DMS53 (cell line): Measurements from ENCODE around the gene FGFR4.

Source experiments
- DNase-seq: peaks from one replicate; lab custom pipeline; 2025; lab: John Stamatoyannopoulos, UW

Gene FGFR4

DNA sequence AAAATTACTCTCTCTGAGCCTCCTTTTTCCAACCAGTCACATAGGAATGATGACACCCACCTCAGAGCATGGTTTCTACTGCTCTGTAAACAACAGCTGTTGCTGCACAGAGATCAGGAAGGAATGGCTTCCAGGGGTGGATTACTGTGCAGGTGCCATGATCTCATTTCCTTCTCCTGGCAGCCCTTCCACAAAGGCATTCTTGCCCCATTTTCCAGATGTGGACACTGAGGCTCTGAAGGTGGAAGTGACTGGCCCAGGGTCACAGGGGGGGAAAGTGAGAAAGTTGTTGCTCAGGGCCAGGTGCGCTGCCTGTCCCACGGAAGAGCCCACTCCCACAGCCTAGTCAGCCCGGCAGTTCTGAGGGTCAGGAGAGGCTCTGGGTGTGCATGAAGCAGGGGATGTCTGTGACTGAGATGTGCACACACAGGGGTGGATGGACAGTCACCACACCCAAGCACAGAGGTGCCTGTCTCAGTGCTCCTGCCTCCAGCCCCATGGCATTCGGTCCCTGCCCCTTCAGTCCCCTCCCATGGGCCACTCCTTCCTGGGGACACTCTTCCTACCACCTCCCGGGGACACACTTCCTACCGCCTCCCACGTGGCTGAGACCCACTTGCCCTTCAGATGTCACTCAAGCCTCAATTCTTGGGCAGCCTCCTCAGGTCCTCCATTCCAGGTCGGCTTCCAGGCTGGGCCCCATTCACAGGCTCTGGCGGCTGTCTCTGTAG, 17.0 kb downstream of the FGFR4 start:
- peak; percentile 89 for DNase-seq

DNA sequence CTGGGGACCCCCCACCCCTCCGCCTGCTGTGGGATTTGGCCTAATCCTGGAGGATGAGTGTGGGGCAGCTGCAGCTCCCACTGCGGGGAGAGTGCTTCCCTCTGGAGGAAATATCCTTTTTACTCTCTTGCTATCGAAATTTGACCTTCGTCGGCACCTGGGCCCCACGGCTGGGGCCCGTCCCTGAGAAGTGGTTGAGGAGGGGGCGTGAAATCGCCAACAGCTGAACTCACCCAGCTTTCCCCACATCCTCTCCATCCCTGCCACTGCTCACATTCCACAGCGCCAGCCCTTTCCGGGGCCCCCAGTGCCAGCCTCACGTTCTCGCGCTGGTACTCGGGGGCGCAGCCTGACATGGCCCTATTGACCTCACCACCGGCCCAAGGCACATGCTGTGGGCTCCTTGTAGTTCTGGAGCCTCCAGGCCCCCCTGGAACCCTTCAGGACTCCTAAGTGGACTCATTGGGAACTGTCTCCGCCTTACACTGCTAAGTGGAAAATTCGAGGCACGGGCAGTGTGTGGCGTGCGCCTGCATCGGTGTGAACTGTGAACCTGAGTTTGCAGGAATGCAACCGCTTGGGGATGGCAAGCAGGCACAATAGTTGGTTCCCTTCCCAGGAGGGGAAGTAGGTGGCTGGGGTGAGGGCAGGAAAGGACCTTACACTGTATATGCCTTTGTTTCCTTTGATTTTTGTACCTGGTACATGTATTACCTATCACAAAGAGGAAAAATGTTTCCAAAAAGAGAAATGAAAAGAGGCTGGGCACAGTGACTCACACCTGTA, 19.2 kb downstream of the FGFR4 start:
- no peak for DNase-seq

DNA sequence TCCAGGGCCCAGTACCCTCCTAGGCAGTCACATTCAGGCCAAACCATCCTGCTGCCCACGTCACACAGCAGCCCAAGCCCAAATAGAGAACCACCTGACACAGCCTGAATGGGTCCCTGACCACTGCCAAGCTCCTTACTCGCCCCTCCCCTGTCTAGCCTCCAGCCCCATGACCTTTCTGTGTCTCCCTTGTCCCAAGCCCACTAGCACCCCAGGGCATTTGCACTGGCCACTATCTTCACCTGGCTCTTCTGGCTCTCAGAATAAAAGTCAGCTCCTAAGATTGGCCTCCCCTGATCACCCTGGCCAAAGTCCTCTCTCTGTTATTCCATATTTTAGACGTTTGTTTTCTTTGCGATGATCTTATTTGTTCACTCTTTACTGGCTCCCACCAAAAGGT, 20.4 kb downstream of the FGFR4 start:
- DNase-seq: no peak

GRCh38 chr5:177109810-177110209, 23.1 kb downstream of the FGFR4 start:
- no peak for DNase-seq

GRCh38 chr5:177111720-177112394, 25.1 kb downstream of the FGFR4 start:
- peak; percentile 72 for DNase-seq

DNA sequence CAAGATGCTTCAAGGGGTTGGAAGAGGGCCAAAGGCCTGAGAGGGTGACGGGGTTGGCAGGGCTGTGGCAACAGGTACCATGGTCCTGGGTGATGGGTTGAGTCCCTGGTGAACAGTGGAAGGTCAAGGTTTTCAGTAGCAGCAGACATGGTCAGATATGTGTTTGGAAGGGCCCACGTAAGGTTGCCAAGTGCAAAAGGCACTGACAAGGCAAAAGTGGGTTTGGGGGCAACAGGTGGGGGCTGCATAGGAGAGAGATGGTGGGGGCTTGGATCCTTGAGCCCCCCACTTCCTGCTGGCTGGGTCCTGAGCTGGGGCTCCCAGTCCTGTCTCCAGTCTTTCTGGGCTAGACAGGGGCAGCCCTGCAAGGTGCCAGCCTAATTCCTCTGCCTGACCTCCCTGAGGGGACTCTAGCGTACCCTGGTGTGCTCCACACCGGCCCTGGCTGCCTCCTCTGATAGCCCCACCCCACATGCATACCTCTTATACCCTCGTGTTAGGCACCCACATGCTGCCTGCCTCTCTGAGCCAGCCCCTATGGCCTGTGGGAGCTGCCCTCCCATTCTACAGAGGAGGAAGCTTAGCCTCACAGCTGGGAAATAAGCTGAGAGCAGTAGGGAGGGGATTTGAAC, 26.0 kb downstream of the FGFR4 start:
- no peak for DNase-seq

- DNase-seq: peak; percentile 79
Observed at GRCh38 chr5:177113566-177114424, 27.1 kb downstream of the FGFR4 start.

DNA sequence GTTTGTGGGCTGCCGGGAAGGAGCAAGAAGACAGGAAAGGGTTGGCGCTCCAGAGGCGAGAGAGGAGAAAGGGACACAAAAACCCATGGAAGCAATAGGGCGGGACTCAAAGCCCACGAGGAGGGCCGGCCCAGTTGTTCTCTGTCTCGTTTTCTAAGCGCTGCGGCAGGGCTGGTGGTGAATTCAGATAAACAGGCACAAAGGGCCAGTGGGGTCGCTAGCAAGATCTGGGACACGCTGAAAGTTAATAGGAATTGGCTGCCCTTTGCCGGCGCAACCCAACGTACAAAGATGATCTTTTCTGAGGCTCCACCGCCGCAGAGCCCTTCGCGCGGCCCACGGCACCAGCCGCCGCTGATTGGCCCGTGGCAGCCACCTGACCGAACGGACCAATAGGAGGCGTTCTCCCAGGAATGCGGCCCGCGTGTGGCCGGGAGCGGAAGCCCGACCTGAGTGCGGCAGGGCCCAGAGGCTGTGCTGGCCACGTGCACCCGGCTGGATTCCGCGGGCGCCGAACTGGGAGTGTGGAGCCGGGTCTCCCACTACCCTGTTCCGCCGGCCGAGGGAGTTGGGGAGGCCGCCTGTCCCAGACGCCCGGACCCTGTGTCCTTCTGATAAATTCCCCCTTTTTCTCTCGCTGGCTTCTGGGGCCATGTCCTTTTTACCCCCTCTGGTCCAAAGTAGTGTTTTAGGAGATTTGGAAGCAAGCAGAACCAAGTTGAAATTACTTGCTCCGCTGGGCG, 30.1 kb downstream of the FGFR4 start:
- DNase-seq: no peak

DNA sequence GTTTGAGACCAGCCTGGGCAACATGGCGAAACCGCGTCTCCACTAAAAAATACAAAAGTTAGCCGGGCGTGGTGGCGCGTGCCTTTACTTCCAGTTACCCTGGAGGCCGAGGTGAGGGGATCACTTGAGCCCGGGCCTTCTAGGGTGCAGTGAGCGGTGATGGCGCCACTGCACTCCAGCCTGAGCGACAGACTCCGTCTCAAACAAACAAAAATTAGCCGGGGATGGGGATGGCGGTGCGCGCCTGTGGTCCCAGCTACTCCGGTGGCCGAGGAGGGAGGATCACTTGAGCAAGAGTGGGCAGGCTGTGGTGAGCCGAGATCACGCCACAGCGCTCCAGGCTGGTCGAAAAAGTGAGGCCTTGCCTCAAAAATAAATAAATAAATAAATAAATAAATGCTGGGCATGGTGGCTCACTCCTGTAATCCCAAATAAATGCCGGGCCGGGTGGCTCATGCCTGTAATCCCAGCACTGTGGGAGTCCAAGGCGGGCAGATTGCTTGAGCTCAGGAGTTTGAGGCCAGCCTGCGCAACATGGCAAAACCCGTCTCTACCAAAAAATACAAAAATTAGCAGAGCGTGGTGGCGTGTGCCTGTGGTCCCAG, 30.8 kb downstream of the FGFR4 start:
- no peak for DNase-seq

DNA sequence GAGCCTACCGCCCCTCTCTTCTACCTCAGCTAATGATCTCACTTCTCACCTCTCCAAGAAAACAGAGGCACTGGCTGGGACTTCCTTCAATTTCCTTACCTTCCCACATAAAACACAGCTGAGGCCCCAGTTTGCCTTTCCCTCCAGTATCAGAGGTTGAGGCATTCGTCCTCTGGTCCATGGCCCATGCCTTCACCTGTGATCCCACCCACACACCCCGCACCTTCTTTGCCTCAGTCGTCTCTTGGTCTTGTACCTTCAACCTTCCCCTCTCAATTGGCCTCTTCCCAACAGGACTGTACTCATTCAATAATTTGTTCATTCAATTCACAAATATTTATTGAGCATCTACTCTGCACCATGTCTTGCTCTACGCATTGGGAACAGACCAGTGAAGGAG, 35.9 kb downstream of the FGFR4 start:
- DNase-seq: no peak

DNA sequence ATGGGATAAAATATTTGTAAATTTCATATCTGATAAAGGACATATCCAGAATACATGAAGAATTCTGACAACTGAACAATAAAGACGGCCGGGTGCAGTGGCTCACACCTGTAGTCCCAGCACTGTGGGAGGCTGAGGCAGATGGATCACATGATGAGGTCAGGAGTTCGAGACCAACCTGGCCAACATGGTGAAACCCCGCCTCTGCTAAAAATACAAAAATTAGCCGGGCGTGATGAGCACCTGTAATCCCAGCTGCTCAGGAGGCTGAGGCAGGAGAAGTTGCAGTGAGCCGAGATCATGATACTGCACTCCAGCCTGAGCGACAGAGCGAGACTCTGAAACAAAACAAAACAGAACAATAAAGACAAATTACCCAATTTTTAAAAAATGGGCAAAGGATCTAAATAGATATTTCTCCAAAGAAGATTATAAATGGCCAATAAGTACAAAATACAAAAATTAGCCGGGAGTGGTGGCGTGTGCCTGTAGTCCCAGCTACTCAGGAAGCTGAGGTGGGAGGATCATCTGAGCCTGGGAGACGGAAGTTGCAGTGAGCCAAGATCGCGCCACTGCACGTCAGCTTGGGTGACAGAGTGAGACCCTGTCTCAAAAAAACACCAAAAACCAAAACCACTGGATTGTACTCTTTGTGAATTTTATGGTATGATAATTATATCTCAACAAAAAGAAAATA, 37.2 kb downstream of the FGFR4 start:
- no peak for DNase-seq

- peak; percentile 57 for DNase-seq
Observed at GRCh38 chr5:177124486-177124991, 37.8 kb downstream of the FGFR4 start.

DNA sequence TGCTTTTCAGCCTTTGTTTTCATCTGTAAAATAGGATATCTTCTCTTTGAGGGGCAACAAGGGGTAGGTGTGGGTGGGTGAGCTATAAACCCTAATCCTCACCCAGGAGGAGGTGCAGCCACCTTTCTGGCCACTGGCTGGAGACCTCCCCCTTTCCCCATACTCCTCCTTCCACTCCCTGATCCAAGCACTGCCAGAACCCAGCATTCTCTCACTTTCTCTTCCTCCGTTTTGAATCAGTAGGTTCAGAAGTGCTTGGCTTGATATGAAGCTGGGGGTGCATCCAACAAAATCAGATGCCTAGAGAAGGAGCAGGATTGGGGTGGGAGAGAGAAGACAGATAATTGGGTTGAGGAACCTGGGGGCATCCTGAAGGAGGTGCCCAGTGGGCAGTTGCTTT, 40.1 kb downstream of the FGFR4 start:
- DNase-seq: no peak

DNA sequence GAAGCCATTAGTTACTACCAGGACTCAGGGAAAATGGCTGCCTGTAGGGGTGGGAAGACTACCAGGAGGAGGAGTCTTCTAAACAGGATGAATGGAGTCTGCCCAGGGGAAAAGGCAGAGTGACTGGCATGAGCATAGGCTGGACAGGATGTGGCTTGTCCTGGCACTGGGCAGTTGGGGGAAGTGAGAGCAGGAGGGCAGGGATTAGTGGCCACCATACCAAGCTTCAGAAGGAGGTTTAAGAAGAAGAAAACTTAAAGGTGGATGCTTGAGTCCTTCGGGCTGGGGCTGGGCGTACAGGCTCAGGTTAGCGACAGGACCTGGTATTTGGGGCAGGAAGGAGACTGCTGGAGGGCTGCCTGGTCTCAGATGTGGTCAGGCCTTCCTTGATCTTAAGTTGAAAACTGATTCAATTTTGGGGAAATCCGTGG, 41.9 kb downstream of the FGFR4 start:
- DNase-seq: no peak

GRCh38 chr5:177130211-177131018, 43.7 kb downstream of the FGFR4 start:
- DNase-seq: peak; percentile 35

DNA sequence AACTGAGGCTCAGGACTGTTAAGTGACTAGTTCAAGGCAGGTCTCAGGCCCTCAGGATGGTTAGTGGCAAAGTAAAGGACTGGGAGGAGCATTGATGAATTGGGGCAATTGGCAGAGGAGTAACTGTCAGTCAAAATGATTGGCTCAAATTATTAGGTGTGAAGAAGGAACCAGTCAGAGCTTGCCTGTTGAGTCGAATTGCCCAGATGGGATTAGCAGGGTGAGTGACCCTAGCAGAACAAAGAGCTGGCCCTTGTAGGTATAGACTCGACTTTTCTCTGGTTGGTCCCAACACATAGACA, 44.3 kb downstream of the FGFR4 start:
- peak; percentile 31 for DNase-seq

GRCh38 chr5:177131352-177132135, 44.8 kb downstream of the FGFR4 start:
- DNase-seq: peak; percentile 32
